Inferior parietal cortex (tissue), 1 donor: ENCODE measurements around the gene CYREN.

Experiments used
- DNase-seq: peaks from one replicate; pipeline ENCODE4 v3.0.0-alpha.2; 2016; ENCODE audit errors: extremely low spot score

Gene CYREN

DNA sequence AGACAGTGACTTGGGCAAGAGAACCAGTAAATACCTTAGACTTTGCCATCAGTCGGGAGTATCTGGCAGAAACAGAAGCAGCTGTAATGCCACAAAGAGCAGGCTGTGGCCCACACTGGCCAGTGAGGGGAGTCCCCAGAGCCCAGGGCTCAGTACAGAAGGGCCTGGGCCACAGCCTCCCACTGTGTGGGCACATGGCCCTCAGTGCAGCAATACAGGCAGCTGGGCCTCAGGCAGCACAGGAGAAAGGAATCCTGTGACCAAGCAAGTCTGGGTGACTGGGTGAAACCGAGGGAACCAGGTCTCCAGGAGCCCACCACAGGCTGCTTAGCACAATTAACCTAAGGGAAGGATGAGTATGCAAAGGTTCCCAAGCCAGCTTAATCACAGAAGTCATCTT is 26.8 kb upstream of the CYREN start:
- no peak for DNase-seq

DNA sequence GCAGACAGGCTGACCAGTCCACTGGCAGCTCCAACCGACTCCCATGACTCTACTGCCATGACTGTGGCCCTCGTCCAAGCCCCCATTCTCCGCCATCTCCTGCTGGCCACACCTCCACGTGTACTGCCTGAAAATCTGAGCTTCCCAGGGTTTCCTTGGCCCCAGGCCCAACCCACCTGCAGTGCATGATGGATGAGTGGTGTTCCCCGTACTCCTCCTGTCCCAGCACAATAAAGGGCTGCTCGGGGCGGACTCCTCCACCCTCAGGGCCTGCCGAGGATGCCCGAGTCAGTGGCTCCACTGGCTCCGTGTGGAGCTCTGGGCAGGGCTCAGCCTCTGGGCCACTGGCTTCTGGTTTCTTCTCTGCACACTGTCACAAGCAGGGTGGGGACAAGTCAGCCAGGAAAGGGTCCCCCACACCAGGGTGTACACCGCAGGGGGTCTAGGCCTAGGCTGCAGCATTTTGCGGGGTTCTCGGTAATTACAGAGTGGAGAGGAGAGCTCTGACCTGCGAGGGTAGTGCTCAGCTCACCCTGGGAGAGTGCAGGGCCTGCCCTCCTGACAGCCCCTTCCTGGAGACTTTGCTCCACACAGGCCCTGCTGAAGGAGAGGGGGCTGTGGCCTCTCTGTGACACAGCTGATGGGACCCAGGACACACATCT is 25.6 kb upstream of the CYREN start:
- DNase-seq, result no peak

DNA sequence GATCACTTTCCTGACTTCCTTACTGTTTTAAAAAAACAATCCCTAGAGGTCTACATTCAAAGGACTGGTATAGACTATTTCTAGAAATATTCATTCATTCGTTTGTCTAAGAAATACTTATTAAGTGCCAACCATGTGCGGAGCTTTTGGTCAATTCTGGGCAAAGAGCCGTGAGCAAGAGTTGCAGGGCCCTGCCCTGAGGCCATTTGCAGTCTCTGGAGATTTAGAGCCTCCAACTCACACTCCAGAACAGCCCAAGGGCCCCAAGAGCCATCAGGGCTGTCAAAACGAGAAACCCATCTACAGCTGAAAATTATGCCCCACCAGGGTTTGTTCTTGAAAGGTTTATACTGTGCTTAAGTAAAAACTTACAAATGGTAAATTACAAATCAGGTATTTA is 24.6 kb upstream of the CYREN start:
- DNase-seq, result no peak

DNA sequence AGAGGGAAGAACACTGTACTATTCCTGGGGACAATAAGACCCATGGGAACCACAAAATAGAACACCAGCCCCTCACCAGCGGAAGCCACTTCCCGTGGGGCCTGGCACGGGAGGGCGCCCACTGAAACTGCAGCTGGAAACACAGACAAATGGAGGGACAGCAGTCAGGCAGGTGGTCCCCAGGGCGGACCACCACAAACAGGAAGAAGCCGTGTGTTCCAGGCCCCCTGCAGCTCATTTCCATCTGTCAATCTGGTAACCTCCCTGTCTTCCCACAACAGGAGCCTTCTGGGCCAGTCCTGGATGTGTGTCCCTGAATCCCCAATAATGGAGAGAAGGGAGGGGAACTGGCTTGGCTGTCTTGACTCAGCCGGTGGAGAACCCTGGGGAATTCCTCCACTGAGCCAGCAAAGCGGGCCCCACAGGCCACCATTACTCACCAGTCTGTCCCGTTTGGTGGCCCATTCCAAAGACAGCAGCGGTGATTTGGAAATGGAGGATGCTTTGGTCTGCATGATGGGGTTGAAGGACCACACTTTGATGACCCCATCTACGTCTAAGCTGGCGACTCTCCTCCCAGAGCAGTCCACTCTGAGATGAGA is 24.1 kb upstream of the CYREN start:
- DNase-seq, result no peak

DNA sequence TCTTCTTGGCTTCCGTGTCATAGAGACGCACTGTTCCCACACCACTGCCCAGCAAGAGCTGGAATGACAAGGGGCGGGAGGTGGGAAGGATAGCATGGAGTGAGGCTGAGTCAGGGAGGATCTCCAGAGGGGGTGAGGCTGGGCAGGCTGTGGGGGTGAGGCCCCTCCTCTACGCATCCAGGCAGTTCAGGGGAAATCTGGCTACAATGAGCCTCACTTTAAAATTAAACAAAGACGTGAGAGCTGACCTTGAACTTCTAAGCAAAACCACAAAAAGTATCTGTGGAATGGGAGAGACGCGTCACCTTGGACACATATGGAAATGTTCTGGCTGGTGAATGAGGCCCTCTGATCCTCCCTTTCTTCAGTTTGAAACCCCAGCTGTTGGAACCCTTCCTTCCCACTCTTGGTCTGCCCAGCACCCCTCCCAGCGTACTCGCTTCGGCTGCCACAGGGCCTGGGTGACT is 23.1 kb upstream of the CYREN start:
- no peak for DNase-seq

DNA sequence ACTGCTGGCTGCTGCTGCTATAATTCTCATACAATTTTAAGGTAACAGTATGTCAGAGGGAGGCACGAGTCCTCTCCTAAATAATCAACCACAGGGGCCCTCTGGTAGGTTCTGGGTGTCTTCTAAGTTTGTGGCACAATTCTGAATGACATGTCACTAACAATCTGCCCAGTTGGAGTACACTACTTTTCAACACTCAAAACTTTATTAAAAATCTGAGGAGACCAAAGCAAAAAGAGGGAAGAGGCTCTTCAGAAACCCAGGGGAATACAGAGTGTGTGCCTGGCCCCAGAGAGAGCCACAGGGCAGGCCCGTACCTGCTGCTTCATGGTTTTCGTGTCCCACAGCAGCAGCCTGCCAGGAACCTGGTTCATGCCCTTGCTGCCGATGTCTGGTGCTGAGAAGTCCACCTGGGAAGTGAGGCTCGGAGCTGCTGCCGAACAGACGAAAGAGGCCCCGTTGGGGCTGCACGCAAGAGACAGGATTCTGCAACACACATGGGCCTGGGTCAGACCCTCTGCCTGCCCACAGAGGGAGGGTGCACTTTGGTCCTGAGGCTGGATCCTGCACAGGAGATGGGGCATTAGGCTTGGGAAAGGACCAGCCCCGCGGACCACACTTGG is 22.5 kb upstream of the CYREN start:
- no peak for DNase-seq

DNA sequence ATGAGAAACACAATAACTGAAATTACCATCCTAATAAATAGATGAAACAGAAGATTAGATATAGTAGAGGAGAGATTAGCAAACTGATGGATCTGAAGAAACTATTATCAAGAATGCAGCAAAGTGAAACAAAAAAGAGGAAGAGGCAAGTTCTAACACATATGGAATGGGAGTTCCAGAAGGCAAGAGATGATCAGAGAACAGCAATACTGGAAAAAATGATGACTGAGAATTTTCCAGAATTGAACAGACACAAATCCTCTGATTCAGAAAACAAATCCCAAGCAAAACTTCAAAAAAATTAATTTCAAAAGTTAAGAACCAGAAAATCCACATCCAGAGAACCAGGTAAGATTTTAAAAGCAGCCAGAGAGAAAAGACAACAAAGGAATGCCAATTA is 20.2 kb upstream of the CYREN start:
- DNase-seq, result no peak

DNA sequence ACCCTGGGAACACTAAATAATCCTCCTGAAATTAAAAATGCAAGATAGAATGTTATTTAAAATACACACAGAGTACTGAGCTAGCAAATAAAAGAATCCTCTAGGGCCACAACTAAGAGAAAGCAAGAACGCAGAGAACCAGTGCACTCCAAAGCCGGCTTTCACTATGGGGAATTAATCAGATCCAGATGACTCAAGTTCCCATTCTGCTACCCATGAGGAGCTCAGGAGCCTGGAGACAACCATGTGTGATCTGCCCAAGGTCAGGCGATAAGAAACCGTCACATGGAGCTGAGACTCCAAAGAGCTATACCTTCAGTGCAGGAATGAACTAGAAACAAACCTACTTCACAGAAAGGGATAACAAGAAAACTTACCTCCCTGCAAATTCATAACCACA is 19.5 kb upstream of the CYREN start:
- no peak for DNase-seq

DNA sequence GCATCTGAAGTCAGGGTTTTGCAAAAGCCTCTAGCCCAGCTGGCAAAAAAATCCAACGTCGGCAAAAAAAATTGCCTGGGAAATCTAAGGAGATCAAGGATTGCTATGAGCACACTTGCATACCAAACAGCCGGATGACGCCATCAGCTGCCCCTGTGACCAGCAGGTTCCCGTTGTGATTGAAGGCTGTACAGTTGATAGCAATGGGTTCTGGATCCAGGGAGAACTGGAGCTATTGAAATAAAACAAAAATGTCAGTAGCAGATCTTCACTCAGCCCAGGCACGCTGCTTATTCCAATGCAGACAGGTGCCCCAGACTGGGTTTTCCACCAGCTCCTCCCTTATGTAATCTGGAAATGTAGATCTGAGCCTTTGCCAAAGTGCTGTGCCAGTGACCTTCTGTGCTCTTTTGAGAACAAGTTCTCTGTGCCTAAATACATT is 18.7 kb upstream of the CYREN start:
- DNase-seq, result no peak

DNA sequence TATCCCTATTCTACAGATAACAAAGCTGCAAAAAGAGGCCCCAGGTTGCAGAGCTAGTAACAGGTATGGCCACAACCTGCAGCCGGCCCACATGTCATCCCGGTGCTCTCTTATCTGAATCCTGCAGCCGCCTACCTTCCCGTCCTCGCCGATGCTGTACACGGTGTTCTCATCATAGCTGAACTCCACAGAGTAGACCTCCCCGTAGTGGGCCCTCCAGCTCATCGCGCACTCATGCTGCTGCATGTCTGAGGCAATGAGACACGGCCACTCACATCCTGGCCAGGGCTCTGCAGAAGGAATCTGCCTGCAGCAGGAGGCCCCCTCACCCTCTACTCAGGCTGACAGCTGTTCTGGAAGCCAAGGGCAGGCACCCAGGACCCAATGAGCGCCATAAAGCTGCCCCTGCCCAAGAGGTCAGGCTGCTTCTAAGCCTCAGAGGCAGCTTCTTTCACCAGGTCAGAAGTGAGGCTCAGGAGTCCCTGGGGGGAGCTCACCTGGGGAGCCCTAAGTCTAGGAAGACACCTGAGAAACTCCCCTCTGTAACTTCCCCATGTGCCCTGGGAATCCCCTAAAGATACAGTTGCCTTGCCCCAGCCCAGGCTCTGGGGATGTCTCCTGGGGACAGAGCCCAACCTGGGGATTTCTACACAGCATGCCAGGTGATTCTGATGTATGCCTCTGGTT is 17.9 kb upstream of the CYREN start:
- no peak for DNase-seq

DNA sequence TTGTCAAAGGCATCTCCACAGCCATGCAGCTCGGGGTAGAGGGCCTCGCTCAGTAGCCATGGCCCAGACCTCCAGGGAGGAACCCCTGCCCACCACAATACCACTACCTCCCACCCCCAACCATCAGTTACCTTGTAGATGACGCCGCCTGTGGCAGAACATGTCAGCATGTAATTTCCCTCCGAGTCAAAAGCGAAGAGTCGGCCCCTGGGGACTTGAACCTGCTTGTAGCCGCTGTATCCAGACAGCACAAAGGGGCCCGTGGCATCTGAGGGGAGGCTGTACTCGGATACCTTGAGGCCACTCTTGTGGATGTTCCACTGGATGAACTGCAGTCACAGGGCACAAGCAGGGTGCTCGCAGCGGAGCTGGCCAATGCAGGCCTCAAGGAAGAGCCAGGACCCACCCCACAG is 16.3 kb upstream of the CYREN start:
- no peak for DNase-seq

DNA sequence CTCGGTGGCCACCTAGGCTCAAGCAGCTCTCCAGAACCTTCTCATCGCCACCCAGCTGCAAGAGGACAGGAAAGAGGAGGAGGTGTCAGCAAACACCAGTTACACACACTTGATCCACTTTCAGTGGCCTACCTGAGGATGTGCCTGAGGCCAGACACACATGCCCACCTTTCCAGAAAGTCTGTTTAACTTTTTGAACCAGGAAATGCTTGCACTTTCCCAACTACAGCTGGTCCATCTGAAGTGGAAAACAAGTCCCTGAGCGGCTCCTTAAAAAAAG is 15.7 kb upstream of the CYREN start:
- DNase-seq, result no peak

DNA sequence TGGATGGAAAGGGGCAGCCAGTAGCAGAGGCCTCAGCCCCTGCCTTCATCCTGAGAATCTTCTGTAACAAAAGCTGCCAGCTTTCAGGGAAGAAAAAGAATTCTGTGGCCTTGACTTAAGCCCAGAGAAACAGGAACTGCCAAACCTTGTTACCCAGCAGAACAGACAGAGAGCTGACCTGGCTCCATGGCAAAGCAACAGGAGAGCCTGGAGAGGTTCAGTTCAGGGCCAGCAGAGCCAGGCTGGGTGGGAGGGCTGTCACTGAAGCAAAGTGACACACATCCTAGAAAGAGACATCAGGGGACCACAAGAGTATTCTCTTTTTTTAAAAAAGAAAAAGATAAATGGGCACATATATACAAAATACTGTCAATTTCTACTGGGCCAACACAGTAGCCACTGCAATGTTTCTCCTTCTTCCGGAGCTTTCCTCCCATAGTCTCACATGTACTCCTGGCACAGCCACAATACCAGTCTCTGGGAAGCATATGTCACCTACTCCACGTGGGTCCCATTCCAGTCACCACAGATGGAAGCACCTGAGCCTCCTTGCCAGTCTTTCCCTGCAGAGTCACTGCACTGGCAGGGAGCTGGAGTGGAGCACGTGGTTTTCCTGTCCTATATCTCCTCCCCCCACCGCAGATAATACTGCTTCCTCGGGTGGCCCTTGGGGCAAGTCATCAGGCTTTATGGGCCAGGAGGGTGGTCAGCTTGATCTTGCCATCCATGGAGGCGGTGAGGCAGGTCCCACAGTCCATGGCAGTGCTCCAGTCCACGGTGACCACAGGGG is 15.2 kb upstream of the CYREN start:
- DNase-seq, result no peak

DNA sequence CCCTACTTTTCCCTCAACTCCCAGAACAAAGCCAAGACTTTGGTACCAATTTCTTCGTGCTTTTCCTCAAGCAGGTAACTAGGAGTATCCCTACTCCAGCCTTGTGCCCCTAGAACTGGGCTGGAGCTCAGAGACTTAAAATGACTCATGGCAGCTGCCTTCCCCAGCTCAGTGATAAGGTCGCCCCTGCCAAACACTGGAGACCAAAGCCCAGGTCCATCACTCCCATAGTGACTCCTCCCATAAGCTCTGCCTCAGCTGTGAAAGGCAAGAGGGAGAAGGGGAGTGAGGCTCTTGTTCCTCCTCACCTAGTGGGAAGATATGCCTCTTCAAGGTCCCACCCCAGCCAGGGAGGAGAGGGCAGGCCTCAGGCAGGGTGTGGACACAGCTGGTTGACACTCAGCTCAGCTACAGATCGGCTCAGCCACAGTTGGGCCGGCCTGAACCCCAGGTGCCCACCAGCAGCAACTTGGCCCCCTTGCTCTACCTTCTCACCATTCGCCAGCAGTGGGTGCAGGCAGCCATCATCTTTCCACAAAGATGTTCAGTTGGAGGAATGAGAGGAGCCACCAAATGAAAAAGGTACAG is 13.8 kb upstream of the CYREN start:
- no peak for DNase-seq

DNA sequence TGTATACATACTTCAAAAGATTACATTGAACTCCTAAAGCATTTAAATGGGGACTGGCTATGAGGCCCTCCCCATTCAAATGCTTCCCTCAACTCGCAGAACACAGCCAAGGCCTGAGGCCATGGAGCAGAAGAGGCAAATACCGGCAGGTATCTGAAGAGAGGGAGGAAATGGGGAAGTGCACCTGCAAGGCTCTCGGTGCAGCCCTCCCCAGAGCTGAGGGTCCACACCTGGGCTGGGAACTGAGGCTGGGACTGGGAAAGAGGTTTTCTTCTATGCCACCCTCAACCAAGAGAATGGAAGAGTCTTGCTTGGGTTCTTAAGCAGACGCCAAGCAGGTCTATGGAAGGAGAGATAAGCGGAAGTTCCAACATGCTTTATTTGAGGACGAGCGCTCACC is 13.0 kb upstream of the CYREN start:
- DNase-seq, result no peak

DNA sequence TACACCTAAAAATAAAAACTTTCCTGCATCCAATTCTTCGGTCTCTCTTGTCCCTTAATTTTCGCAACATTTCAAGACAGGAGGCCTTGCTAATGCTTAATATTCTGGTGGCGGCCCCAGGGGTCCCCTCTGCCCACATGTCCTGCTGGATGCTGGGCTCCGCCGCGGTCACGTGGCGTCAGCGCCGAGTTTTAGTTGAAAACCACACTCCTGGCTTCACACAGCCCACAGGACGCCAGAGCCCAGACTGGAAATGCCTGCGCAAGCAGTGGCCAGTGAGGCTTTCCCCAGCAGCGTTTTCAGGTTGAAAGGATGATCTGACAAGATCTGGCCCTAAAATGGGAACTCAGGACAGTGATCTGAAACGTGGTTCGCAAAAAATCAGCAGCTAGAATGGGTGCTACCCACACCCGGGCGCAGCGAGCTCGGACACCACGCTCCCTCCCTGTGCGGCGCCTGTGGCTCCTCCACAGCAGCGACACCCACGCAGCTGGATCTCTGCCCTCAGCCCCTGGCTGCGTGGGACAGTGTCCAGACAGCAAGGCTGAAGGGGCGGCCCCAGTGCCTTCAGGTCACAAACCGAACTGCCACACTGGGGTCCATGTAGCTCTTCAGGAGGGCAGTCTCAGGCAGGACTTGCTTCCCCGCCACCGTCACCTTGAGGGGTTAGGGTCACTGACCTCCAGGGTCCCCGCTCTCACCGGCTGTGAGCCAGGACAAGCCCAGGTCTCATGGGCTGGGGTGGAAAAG is 11.6 kb upstream of the CYREN start:
- no peak for DNase-seq

DNA sequence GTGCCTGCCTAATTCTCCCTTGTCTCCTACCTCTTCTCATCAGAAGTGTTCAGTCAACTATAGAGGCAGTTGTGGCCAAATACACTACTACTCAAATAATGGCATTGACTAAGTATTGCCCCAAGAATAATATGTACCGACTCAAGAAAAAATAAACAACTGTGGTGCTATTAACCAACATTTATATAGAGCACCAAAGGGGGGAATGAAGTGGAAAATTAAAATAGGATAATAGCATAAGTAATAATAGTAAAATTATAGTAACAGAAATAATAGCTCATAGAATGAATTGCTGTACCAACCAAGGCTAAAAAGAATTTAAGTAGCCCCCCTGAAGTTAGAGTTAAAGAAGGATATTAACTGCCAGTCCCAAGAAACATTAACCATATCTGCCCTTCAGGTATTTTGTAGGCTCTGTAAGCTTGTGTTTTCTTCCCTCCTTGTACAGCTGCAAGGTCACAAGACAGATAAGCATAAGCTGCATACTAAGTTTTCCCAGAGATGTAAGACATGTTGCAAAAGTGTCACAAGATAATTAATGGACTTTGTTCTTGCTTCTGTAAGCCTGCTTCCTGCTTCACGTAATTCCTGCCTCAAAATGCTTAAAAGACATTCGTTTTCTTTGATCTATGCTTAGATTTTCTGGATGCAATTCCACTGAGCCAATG is 10.9 kb upstream of the CYREN start:
- no peak for DNase-seq

DNA sequence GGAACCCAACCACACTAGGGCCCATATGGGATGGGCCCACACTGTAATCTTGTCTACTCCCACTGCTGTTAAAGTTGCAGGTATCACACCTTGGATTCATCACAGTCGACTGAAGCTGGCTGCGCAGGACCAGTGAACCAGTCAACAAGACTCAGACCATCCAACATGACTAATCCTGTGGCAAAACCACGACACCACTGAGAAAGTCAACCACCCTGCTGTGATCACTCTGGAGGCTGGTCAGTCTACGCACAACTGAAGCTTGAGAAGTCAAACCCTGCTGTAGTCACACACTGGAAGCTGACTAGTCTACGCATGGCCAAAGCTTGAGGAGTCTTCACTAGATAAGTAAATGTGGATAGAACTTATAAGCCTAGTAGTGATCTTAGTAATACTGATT is 9.6 kb upstream of the CYREN start:
- no peak for DNase-seq

DNA sequence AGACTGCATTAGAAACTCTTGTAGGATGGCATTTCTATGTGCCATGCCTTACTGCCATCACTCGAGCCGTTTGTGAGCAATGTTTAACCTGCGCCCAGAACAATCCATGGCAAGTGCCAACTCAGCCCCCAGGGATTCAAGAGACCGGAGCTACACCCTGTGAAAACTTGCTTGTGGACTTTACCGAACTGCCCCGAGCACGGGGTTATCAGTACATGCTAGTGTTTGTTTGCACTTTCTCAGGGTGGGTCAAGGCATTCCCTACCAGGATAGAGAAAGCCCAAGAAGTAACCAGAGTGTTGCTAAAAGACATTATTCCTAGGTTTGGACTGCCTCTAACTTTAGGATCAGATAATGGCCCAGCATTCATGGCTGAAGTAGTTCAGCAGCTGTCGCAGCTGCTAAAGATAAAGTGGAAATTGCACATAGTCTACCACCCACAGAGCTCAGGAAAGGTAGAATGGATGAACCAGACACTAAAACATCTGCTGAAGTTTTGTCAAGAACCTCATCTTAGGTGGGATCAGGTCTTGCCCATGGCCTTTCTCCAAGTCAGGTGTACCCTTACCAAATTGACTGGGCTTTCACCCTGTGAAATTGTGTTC is 8.9 kb upstream of the CYREN start:
- no peak for DNase-seq

DNA sequence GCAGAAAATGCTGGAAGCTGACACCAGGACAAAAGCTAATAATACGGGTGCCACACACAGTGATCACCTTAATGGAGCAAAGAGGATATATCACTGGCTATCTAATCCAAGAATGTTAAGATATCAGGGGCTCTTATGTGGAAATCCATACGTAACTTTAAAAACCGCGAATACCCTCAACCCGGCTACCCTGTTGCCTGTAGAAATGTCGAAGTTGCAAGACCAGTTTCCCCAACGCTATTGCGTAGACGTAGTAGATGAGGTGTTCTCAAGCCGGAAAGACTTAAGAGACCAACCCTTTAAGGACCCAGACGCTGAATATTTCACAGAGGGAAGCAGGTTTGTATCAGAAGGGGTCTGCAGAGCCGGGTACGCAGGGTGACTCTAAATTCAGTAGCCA is 7.9 kb upstream of the CYREN start:
- no peak for DNase-seq
